MM.1S (cell line): ENCODE measurements around the gene GOLGA2.

Source experiments
- EZH2 ChIP-seq: fragments of 300-600 bp; sonication (generic); optimal IDR thresholded peaks from 2 replicates; pipeline ENCODE3; 2017; ENCODE audit warnings: low read depth, mild to moderate bottlenecking, antibody characterized with exemption, low read length, mixed read lengths
- TF ChIP-seq, protein P1 (sequence below): fragments of 300-600 bp; sonication (generic); IDR thresholded peaks from 2 replicates; pipeline ENCODE4 v1.5.1; 2016; ENCODE audit warnings: antibody characterized with exemption, low read length, mixed read lengths

- TF ChIP-seq, protein P1, sequence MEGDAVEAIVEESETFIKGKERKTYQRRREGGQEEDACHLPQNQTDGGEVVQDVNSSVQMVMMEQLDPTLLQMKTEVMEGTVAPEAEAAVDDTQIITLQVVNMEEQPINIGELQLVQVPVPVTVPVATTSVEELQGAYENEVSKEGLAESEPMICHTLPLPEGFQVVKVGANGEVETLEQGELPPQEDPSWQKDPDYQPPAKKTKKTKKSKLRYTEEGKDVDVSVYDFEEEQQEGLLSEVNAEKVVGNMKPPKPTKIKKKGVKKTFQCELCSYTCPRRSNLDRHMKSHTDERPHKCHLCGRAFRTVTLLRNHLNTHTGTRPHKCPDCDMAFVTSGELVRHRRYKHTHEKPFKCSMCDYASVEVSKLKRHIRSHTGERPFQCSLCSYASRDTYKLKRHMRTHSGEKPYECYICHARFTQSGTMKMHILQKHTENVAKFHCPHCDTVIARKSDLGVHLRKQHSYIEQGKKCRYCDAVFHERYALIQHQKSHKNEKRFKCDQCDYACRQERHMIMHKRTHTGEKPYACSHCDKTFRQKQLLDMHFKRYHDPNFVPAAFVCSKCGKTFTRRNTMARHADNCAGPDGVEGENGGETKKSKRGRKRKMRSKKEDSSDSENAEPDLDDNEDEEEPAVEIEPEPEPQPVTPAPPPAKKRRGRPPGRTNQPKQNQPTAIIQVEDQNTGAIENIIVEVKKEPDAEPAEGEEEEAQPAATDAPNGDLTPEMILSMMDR = no peak
- TF ChIP-seq EZH2 = no peak
Observed at GRCh38 chr9:128211186-128211980, 64.4 kb downstream of the GOLGA2 start.
